Measurements from ENCODE around the gene NDUFA3. TPM values are rescaled to one million over a fixed set of nuclear protein-coding genes. Genes with fewer than 3 reads are reported as not detected.
A peak's percentile ranks its signal among the peaks of the same experiment; 100 is the strongest.

The NDUFA3 gene
- total and polyA plus RNA-seq, 2 of the 13 experiments (the other 11 are each of a cell fraction or from before 2014, with no cell fraction given): 31.6 to 75.4 TPM

DNA sequence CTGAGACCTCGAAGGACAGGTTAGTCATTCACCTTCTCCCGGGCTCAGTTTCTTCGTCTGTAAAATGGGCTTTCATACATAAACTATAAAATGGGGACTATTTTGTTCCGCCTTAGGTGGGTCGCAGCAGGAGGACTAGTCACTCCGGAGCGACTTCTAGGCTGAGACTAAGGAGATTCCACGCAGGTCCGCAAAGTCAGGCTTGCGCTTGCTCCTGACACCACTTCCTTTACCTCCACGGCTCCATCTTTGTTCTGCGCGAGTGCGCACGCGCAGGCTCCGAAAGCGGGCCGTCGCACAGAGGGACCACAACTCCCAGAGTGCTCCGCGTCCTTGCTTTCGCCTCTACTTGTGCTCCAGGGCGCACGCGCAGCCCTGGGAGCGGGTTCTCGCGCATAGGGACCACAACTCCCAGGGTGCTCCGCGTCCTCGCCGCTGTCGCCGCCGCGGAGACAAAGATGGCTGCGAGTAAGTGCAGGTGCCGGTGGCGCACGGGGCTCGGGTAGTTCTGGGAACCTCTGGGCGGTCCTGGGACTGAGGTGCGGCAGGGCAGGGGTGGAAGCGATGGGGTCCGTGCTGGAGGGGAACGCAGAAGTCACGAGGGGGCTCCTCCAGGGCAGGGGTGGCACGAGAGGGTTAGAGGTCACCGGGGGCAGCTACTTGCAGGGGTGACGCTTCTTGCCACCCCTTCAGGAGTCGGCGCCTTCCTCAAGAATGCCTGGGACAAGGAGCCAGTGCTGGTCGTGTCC is at the start of gene NDUFA3 (continued):
- TF ChIP-seq HMGXB3 (CRISPR knock-in tag; IDR thresholded peaks at IDR 0.05; ENCODE audit: borderline replicate concordance) (peak; percentile 90), ZNF331 (CRISPR knock-in tag; IDR thresholded peaks at IDR 0.05) (peak; percentile 57; the same call in 1 of the 2 replicates), ZNF317 (CRISPR knock-in tag; IDR thresholded peaks at IDR 0.05) (peak; percentile 65), FOXC1 (CRISPR knock-in tag; IDR thresholded peaks at IDR 0.05; ENCODE audit: borderline replicate concordance) (peak; percentile 64; the same call in 1 of the 2 replicates), TRIM24 (CRISPR knock-in tag; IDR thresholded peaks at IDR 0.05) (no peak), HOXA9 (CRISPR knock-in tag; IDR thresholded peaks at IDR 0.05; ENCODE audit: borderline replicate concordance) (no peak), ZBTB20 (CRISPR knock-in tag; IDR thresholded peaks at IDR 0.05; ENCODE audit: borderline replicate concordance, low read depth) (no peak), HIC2 (CRISPR knock-in tag; IDR thresholded peaks at IDR 0.05; ENCODE audit: low read depth) (no peak), ATAD3A (CRISPR knock-in tag; IDR thresholded peaks at IDR 0.05) (no peak), MIER3 (CRISPR knock-in tag; IDR thresholded peaks at IDR 0.05; ENCODE audit: borderline replicate concordance) (peak; percentile 67; the same call in 1 of the 2 replicates), ZBTB38 (CRISPR knock-in tag; IDR thresholded peaks at IDR 0.05) (peak; percentile 63; the same call in 1 of the 2 replicates), ETV6 (CRISPR knock-in tag; conservative IDR thresholded peaks at IDR 0.05) (no peak), KAT2B (IDR thresholded peaks at IDR 0.05; ENCODE audit: borderline replicate concordance, low read depth, low read length) (no peak), ZNF883 (CRISPR knock-in tag; IDR thresholded peaks at IDR 0.05; ENCODE audit: not compliant biosample characterization) (peak; percentile 42), THRA (CRISPR knock-in tag; IDR thresholded peaks at IDR 0.05; ENCODE audit: borderline replicate concordance) (0 out of 2 replicates have a peak, but pooled peaks have one; percentile 31), JUN (CRISPR knock-in tag; IDR thresholded peaks at IDR 0.05) (0 out of 2 replicates have a peak, but pooled peaks have one; percentile 22), ZNF136 (CRISPR knock-in tag; IDR thresholded peaks at IDR 0.05; ENCODE audit: low read depth) (no peak), ISL2 (CRISPR knock-in tag; IDR thresholded peaks at IDR 0.05) (no peak; the same call in 1 of the 2 replicates), MYC (CRISPR knock-in tag; IDR thresholded peaks at IDR 0.05; ENCODE audit: borderline replicate concordance) (peak; percentile 50; the same call in 1 of the 2 replicates)
- TF ChIP-seq, protein P1, sequence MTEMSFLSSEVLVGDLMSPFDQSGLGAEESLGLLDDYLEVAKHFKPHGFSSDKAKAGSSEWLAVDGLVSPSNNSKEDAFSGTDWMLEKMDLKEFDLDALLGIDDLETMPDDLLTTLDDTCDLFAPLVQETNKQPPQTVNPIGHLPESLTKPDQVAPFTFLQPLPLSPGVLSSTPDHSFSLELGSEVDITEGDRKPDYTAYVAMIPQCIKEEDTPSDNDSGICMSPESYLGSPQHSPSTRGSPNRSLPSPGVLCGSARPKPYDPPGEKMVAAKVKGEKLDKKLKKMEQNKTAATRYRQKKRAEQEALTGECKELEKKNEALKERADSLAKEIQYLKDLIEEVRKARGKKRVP (CRISPR knock-in tag; IDR thresholded peaks at IDR 0.05): peak in 1 of 2 experiments; percentile 51; a peak in 1 of 4 replicates
